ENCODE data around the gene DBX2. TPM values are rescaled to one million over a fixed set of nuclear protein-coding genes. Genes with fewer than 3 reads are reported as not detected.

The DBX2 gene
- total and polyA plus RNA-seq, 2 experiments from 2014 or later, result 0.07 to 0.18 TPM

- Histone ChIP-seq H4K20me1 (replicated peaks; ENCODE audit: insufficient read depth) (no peaks in the 10 kb centered on the region), H3K4me3 (no peak overlapping the region), H3K9me2 (ENCODE audit: insufficient read depth) (peaks cover 13% of the 10 kb centered on the region; the same call in 1 of the 2 replicates), H3K79me2 (replicated peaks; ENCODE audit: insufficient read depth) (no peaks in the 10 kb centered on the region), H3K27me3 (ENCODE audit: insufficient read depth) (no peaks in the 10 kb centered on the region), H3F3A (replicated peaks; ENCODE audit: low read depth) (no peaks in the 10 kb centered on the region), H2AFZ (no peak overlapping the region), H3K36me3 (ENCODE audit: insufficient read depth) (no peaks in the 10 kb centered on the region), H3K27ac (ENCODE audit: low read depth) (no peak overlapping the region), H3K4me2 (no peak overlapping the region), H3K4me1 (ENCODE audit: insufficient read depth) (peaks cover 6% of the 10 kb centered on the region; the same call in 1 of the 2 replicates)
- Mint-ChIP-seq H3K9me3 (no peaks in the 10 kb centered on the region), H3K36me3 (ENCODE audit: low read depth) (no peaks in the 10 kb centered on the region), H3K27ac (no peak overlapping the region), H3K27me3 (ENCODE audit: insufficient read depth, low read depth, poor library complexity) (no peaks in the 10 kb centered on the region), H3K4me1 (no peaks in the 10 kb centered on the region), H3K4me3 (no peak overlapping the region)
- no peak for ATAC-seq
- TF ChIP-seq CTCF (conservative IDR thresholded peaks at IDR 0.05; ENCODE audit: low read depth in 2 of 2) (no peak), EZH2 (IDR thresholded peaks at IDR 0.05; ENCODE audit: low read depth, unreplicated experiment) (no peak), POLR2AphosphoS5 (IDR thresholded peaks at IDR 0.05; ENCODE audit: low read depth) (no peak), ZNF331 (CRISPR knock-in tag; IDR thresholded peaks at IDR 0.05; ENCODE audit: low read depth) (no peak), CREB1 (CRISPR knock-in tag; IDR thresholded peaks at IDR 0.05; ENCODE audit: low read depth) (no peak), EZH2phosphoT487 (IDR thresholded peaks at IDR 0.05; ENCODE audit: unreplicated experiment) (no peak), STAT1 (IDR thresholded peaks at IDR 0.05; ENCODE audit: unreplicated experiment) (no peak), NANOG (IDR thresholded peaks at IDR 0.05; ENCODE audit: borderline replicate concordance) (no peak), JUNB (IDR thresholded peaks at IDR 0.05; ENCODE audit: unreplicated experiment) (no peak), ETS1 (IDR thresholded peaks at IDR 0.05) (no peak), ZNF462 (CRISPR knock-in tag; IDR thresholded peaks at IDR 0.05) (no peak), ZNF114 (CRISPR knock-in tag; IDR thresholded peaks at IDR 0.05) (no peak), REST (IDR thresholded peaks at IDR 0.05; ENCODE audit: unreplicated experiment) (no peak)
- DNase-seq (ENCODE audit: low spot score), result no peak
Observed at GRCh38 chr12:45008211-45008610, 42.7 kb downstream of the DBX2 start.
